Hypothalamus (tissue), 51 donors: ENCODE measurements around the gene REELD1.

Source experiments
- DNase-seq, 51 donors: peaks; one replicate each; lab custom pipeline; 2025; lab: John Stamatoyannopoulos, UW

Gene REELD1

GRCh38 chr4:146214238-146214637 lies at the start of gene REELD1:
TSS of gene REELD1 (plus strand) at chr4:146214538. CDS start at chr4:146216953, 2,415 bp downstream.
- no peak for DNase-seq

GRCh38 chr4:146165221-146165620 lies 49.1 kb upstream of the REELD1 start:
- no peak for DNase-seq

GRCh38 chr4:146165840-146166239 lies 48.5 kb upstream of the REELD1 start:
- no peak for DNase-seq

- DNase-seq, result no peak
These were observed 44.2 kb upstream of the REELD1 start for GRCh38 chr4:146170149-146170548.

GRCh38 chr4:146175541-146176453 lies 38.5 kb upstream of the REELD1 start, which contains the start of gene LSM6:
TSS of gene LSM6 (plus strand) at chr4:146175718. CDS start at chr4:146182922, 7,204 bp downstream.
- peak; percentile 44 to 97 (median 84) for DNase-seq

- no peak for DNase-seq
These were observed 37.4 kb upstream of the REELD1 start for GRCh38 chr4:146176891-146177290.

- DNase-seq, result no peak
These were observed 36.2 kb upstream of the REELD1 start for GRCh38 chr4:146178126-146178525.

- peak in 8 of 51 donors; percentile 1 to 21 (median 9) for DNase-seq
These were observed 34.5 kb upstream of the REELD1 start for GRCh38 chr4:146179784-146180370.

GRCh38 chr4:146182443-146182842 lies 31.9 kb upstream of the REELD1 start:
- DNase-seq, result no peak

GRCh38 chr4:146183209-146183608 lies 31.1 kb upstream of the REELD1 start:
- no peak for DNase-seq

- peak in 1 of 51 donors; percentile 10 for DNase-seq
These were observed 28.3 kb upstream of the REELD1 start for GRCh38 chr4:146186041-146186440.

- DNase-seq, result no peak
These were observed 27.7 kb upstream of the REELD1 start for GRCh38 chr4:146186596-146186995.

- DNase-seq, result no peak
These were observed 23.9 kb upstream of the REELD1 start for GRCh38 chr4:146190456-146190855.

- no peak for DNase-seq
These were observed 22.4 kb upstream of the REELD1 start for GRCh38 chr4:146191766-146192458.

- DNase-seq, result no peak
These were observed 20.7 kb upstream of the REELD1 start for GRCh38 chr4:146193628-146194027.

- no peak for DNase-seq
These were observed 20.1 kb upstream of the REELD1 start for GRCh38 chr4:146194212-146194611.

GRCh38 chr4:146202665-146203064 lies 11.7 kb upstream of the REELD1 start:
- DNase-seq, result no peak

GRCh38 chr4:146207410-146207809 lies 6.9 kb upstream of the REELD1 start:
- peak in 10 of 51 donors; percentile 10 to 24 (median 16) for DNase-seq

GRCh38 chr4:146210890-146211289 lies 3.4 kb upstream of the REELD1 start:
- no peak for DNase-seq

- DNase-seq, result peak in 5 of 51 donors; percentile 4 to 13 (median 10)
These were observed 2.9 kb upstream of the REELD1 start for GRCh38 chr4:146211440-146211839.

- DNase-seq, result peak in 2 of 51 donors; percentile 9 to 11
These were observed 1.6 kb upstream of the REELD1 start for GRCh38 chr4:146212781-146213180.
